Left renal cortex interstitium (tissue), 4 donors: ENCODE results near the gene VASN. TPM values are rescaled to one million over a fixed set of nuclear protein-coding genes. Genes with fewer than 3 reads are reported as not detected.

Experiments used
- DNase-seq, 4 donors: peaks; one replicate each; pipeline ENCODE4 v3.0.0-alpha.2; 2013; ENCODE audit warnings: low read depth in 4 of 4, low spot score in 2 of 4, missing footprints in 1 of 4
- polyA plus RNA-seq, 4 donors: library from polyadenylated mRNA; unstranded; fragments of 120-200 nt; gene quantifications; one replicate each; pipeline ENCODE4 v1.2.1, GENCODE V29; 2013; ENCODE audit not compliant: insufficient read length in 4 of 4

VASN gene
- polyA plus RNA-seq, 4 donors = 33.7 to 76.0 (median 60.9) TPM

DNA sequence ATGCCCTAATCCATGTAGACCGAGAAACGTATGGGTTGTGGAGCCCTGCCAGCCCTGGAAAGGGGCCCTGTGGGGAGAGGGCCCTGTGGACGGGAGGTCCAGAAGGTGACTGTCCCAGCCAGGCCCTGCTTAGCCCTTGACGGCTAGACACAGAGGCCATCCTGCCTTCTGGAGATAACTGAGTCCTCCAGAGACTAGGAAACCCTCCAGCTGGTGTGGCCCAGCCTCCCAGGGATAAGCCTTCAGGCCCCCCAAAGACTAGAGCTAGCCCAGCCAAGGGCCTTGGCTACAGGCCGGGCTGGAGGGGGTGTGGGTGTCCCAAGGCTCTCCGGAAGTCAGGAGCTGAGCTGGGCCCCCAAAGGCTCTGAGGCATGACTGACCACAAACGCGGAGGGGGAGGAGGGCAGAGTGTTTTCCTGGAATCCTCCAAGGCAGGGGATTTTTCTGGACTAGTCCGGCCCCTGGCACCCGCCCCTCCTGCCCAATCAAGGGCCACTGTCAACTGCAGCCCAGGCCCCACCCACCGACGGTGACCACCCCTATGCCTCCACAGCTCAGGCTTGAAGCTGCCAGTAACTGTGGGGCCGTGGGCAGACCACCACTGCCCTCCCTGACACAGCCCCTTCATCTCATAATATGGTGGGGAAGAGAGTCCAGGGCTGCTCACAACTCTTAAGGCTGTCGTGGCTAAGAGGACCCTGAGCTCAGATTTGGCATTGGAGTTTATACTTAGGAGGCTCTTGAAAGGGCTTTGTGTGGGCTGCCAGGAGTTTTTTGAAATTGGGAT is 885 bp upstream of the VASN start:
- DNase-seq = no peak

DNA sequence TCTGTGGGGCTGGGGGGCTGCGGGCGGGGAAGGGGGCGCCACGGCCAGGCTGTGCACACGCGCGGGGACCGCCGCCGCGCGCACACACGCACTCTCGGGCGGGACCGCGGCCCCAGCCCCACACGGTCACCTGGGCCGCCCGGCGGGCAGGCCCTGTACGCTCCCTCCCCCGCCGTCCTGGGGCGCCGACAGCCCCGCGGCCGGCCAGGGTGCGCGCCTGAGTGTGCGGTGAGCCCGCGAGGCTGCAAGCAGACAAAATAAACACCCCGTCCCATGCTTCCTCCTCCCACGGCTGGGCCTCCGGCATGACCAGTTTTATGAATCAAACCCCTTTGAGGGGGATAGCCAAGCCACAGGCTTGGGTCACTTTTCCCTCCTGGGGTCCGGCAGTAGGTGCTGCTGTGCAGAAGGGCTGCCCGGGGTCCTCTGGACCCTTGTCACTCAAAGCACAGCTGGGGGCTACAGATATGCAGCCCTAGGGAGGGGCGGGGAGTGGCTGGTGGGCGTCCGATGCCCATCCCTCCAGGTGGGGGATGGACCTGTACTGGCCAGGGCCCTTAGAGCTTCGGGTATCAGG is 441 bp downstream of the VASN start:
- DNase-seq = no peak

DNA sequence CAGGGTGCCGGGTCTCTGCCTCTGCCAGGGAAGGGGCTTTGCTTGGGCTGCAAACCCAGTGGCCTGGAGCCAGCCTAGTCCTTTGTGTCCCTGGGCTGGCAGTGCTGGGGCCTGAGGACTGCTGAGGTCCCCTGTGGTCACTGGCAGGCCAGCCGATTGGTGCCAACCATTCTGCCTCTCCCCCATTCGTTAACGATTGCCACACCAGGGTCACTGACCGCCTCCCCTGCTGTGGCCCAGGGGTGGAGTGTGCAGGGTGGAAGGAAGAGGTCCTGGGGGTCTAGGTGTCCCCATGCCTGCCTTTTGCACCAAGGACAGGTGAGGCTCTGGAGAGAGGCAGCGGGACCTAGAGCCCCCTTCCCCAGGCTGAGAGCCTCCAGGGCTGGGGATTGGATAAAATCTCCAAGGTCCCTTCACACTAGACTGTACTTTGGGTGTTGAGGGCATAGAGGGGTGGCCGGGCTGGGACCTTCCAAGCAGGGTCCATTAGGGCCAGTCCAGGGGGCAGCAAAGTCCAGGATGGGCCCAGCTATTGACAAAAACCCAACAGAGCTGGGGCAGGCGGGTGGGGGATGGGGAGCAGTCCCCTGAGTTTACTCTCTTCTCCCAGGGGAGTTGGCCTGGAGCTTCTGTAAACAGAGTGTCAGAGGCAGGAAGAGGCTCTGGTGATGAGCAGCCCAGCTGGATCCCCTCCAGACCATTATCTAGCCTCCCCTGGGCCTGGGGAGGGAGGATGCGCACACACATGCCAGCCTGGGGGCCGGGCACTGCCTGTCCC is 1.1 kb downstream of the VASN start:
- no peak for DNase-seq

DNA sequence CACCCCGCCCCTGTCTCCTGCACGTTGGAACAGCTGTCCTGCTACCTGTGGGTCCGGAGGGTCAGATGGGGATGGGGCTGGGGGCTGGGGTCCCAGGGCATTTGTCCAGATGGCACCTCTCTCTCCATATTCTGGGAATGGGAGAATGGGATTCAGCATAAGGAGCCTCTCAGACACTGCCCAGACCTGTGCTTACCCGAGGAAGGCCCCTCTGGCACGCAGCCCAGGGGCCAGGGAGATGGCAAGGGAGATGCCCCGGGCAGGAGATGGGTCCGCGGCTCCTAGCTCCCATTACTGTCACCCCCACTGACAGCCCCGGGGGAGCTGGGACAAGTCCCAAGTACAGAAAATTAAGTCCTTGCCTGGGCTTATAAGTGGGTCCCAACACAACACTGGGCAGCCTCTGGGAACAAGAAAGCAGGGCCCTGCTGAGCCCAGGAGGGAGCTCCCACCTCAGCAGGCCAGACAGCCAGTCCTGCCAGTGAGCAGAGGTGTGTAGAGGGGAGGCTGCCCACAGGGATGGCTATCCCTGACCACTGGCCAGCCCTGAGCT is 1.8 kb downstream of the VASN start:
- no peak for DNase-seq

DNA sequence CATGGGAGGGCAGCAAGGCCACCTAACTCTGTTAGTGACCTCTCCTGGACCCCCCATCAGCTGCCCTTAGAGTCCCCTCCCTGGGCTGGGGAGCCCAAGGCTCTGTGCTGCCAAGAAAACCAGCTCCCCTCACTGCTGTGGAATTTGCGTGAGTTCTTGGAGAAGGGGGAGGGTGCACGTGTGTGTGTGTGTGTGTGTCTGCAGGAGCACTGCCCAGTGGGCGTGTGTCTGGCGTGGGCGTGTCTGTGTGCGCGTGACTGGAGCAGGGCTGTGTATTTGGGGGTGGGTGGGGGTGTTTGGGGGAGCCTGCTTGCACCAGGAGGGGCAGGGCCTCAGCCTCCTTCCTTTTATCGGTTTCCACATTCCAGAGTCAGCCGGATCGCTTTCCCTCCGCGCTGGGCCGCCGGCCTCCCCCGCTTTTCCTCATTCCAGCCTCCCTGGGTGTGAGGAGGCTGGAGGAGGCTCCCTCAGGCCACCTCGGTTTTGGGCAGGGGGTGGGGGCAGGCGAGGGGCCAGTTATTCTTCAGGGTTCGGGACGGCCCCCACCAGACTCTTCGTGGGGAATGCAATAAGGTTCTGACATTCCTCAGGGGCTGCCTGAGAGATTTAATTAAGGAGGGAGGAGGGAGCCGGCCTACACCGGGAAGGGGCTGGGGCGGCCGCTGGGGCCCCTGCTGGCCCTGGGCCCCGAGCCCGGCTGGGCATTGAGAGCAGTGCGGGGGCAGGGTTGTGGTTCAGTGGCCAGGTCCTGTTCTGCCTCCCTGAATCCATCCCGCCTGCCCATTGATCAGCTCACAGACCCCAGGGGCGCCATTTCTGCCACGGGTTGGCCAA is 2.5 kb downstream of the VASN start:
- DNase-seq = no peak

DNA sequence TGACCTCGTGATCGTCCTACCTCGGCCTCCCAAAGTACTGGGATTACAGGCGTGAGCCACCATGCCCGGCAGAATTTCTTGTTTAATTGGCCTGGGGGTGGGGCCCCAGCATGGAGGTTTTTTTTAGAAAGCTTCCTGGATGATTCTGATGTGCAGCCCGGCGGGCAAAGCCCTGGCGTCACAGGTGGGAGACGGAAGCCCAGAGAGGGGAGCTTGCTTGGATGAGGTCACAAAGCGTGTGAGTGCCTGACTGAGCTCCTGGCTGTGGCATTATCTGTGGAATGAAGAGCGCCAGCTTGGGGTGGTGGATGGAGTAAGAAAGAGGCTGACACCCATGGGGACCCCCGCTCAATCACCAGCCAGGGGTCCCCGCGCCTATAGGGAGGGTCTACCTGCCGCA is 4.1 kb downstream of the VASN start:
- DNase-seq = no peak

DNA sequence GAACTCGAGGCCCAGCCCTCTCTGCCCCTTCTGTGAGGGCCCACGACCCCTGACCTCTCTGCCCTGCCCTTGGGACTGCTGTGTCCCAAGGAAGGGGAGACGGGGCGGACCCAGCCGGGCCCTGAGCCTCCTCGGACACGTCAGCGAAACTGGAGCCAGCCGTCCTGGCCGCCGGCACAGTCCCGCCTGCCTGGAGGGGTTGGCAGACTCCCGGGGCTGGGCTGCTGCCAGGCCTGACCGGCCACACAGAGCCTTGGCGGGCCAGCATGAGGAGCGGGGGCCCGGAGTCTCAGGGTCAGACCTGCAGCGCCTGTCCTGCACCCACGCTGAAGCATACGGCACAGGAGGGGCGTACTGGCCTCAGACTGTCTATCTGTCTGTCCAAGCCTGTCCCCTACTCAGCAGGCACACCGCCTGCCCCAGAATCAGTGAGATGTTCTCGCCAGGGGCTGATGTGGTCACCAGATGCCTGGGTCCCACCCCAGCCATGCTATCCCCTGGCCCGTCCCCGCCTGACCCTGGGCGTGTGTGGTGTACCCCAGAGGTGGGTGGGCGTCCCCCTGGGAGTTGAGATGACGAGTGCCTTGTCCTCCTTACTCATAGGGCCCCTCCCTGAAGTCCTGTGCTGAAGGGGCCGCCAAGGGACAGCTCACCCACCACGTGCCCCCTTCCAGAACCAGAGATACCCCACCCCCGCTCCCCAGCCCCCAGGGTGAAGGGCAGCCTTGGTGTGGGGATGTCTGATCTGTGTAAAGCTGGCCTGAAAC is 4.7 kb downstream of the VASN start:
- no peak for DNase-seq

DNA sequence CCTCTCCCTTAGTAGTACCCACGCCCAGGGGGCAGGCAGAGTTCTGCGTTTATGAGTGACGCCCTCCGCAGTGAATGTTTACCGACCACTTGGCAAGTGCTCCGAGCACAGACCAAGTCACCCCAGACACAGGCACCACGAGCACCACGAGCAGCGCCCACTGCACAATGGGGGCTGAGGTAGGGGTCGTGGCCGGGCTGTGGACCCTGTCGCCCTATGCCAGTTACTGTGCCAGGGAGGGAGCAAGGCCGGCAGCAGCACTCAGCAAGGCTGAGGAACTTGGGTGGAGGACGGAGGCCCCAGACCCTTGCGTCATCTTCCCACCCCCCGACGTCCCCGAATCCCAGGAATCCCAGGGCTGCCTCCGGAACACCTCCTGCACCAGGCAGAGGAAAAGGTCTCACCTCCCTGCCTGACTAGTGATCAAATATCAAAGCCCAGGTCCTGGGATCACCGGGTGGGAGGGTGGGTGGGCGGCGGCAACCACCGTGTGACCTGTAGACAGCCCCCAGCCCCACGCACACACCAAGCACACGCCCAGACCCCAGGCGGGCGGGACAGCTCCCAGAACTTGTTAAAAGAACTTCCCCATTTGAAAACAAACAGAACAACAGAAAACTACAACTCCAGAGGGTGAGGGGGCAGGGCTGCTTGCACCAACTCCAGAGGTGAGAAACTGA is 5.4 kb downstream of the VASN start:
- DNase-seq = no peak

DNA sequence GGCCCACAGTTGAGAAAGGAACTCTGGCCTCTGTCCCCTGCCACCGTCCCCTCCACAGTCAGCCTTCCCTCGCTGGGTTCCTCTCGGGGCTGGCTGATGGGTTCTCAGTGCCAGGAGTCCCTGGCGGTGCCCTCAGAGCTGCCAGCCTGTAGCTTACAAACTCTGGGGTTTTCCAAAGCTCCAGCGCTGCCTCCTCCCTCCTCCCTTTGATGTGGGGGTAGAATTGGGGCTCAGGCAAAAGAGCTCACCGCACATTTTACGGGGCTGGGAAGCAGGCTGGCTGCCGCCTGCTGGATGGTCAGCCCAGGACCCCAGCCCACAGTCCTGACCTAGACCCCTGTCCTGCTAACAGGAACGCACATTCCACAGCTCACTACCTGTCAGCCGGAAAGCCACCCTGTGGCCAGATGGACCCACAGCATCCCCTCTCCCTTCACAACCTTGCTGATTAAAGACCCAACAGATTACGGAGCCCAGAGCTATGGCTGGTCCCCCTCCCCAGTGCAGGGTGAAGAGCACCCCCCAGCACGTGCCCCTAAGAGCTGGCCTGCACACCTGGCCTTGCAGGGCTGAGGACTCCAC is 6.0 kb downstream of the VASN start:
- no peak for DNase-seq

DNA sequence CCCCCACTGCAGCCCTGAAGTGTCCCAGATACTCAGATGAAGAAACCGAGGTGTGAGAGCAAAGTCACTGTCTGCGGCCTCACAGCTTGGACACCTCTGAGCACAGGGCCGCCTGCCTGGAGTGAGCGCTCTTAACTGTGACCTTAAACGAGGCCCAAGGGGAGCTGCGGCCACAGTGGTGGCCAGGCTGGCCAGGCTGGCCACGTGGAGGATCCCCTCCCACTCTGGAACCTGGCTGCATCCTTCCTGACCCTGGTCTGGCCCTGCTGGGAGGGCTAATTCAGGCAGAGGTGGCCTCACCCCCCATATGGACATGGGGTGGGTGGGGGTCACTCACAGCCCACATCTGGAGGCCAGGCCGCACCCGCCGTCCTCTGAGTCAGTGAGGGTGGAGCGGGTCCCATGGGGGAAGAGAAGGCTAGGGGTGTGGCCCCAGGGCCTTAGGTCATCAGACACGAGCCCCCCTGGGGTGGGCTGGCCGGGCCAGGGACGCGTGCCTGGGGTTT is 6.6 kb downstream of the VASN start:
- no peak for DNase-seq

DNA sequence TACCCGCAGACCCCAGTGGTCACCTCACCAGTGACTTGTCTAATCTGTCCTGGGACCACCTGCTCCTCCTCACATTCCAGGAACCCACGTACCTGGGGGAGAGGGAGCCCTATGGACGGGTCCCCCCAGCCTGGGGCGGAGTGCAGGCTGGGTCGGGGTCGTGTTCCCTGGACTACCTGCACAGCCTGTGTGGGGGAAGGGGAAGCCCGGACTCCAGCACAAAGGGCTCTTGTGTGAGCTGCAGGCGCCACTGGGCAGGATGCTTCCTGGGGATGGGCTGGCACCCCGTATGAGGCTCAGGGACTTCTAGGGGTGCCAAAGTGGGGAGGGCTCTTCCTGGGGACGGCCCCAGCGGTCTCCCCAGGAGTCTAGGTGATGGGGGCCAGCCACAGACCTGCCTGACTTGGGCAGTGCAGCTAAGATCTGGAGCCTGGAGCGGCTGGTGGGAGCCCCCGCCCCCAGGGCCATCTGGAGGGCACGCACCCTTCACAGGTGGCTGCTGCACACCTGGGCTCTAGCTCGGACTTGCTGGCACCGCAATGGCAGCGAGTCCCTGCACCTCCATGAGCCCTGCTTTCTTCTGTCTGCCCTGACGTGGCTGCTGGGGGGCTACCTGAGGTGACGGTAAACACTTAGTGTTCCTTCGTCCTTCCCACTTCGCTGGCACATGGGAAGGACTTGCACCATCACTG is 7.5 kb downstream of the VASN start:
- no peak for DNase-seq

DNA sequence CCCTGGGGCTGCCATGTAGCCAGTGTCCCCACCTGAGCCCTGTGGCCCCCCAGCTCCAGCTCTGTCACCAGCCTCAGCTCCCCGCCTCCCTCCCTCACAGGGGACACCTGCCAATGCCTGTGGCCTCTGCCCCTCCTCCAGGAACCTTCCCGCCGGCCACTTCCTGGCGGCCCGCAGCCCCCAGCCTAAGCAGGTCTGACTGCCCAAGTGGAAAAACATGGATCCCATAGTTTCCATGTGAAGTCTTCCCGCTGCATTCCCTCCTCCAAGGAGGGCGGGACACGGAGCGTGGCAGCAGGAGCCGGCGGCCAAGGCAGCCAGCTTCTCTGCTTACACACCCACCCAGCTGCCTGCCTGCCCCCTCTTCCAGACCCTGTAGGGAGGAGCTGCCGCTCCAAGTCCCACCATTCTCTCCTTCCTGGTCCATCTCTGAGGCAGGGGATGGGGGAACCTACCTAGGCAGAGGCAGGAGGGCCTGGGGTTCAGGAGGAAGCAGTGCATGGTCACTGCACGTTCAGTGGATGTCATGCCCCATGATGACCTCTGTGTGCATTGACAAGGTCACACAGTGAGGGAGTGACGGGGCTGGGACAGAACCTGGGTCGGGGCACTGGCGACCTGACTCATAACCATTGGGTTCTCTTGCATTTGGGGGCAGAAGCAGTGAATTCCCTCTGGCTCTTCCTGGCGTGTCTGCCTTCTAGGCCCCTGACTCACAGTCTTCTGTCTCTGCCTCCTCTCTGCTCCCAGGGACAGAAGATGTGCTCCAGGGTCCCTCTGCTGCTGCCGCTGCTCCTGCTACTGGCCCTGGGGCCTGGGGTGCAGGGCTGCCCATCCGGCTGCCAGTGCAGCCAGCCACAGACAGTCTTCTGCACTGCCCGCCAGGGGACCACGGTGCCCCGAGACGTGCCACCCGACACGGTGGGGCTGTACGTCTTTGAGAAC is 8.7 kb downstream of the VASN start:
- DNase-seq = no peak

DNA sequence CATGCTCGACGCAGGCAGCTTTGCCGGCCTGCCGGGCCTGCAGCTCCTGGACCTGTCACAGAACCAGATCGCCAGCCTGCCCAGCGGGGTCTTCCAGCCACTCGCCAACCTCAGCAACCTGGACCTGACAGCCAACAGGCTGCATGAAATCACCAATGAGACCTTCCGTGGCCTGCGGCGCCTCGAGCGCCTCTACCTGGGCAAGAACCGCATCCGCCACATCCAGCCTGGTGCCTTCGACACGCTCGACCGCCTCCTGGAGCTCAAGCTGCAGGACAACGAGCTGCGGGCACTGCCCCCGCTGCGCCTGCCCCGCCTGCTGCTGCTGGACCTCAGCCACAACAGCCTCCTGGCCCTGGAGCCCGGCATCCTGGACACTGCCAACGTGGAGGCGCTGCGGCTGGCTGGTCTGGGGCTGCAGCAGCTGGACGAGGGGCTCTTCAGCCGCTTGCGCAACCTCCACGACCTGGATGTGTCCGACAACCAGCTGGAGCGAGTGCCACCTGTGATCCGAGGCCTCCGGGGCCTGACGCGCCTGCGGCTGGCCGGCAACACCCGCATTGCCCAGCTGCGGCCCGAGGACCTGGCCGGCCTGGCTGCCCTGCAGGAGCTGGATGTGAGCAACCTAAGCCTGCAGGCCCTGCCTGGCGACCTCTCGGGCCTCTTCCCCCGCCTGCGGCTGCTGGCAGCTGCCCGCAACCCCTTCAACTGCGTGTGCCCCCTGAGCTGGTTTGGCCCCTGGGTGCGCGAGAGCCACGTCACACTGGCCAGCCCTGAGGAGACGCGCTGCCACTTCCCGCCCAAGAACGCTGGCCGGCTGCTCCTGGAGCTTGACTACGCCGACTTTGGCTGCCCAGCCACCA is 9.7 kb downstream of the VASN start:
- DNase-seq = no peak

DNA sequence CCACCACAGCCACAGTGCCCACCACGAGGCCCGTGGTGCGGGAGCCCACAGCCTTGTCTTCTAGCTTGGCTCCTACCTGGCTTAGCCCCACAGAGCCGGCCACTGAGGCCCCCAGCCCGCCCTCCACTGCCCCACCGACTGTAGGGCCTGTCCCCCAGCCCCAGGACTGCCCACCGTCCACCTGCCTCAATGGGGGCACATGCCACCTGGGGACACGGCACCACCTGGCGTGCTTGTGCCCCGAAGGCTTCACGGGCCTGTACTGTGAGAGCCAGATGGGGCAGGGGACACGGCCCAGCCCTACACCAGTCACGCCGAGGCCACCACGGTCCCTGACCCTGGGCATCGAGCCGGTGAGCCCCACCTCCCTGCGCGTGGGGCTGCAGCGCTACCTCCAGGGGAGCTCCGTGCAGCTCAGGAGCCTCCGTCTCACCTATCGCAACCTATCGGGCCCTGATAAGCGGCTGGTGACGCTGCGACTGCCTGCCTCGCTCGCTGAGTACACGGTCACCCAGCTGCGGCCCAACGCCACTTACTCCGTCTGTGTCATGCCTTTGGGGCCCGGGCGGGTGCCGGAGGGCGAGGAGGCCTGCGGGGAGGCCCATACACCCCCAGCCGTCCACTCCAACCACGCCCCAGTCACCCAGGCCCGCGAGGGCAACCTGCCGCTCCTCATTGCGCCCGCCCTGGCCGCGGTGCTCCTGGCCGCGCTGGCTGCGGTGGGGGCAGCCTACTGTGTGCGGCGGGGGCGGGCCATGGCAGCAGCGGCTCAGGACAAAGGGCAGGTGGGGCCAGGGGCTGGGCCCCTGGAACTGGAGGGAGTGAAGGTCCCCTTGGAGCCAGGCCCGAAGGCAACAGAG is 10.5 kb downstream of the VASN start:
- DNase-seq = no peak

DNA sequence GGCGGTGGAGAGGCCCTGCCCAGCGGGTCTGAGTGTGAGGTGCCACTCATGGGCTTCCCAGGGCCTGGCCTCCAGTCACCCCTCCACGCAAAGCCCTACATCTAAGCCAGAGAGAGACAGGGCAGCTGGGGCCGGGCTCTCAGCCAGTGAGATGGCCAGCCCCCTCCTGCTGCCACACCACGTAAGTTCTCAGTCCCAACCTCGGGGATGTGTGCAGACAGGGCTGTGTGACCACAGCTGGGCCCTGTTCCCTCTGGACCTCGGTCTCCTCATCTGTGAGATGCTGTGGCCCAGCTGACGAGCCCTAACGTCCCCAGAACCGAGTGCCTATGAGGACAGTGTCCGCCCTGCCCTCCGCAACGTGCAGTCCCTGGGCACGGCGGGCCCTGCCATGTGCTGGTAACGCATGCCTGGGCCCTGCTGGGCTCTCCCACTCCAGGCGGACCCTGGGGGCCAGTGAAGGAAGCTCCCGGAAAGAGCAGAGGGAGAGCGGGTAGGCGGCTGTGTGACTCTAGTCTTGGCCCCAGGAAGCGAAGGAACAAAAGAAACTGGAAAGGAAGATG is 11.2 kb downstream of the VASN start:
- DNase-seq = no peak
